IPS-11a (cell line): ENCODE measurements around the gene PEX14.
"Not testable (repeated sequence)": the region's sequence is repeated elsewhere in the genome, so short reads cannot be mapped to it uniquely, and the experiment has no call there.

ENCODE experiments used
- H3K4me3 ChIP-seq: one replicate; pipeline ENCODE4 v1.5.1; 2013; ENCODE audit warnings: low read depth, low read length, control low read depth

PEX14 gene

DNA sequence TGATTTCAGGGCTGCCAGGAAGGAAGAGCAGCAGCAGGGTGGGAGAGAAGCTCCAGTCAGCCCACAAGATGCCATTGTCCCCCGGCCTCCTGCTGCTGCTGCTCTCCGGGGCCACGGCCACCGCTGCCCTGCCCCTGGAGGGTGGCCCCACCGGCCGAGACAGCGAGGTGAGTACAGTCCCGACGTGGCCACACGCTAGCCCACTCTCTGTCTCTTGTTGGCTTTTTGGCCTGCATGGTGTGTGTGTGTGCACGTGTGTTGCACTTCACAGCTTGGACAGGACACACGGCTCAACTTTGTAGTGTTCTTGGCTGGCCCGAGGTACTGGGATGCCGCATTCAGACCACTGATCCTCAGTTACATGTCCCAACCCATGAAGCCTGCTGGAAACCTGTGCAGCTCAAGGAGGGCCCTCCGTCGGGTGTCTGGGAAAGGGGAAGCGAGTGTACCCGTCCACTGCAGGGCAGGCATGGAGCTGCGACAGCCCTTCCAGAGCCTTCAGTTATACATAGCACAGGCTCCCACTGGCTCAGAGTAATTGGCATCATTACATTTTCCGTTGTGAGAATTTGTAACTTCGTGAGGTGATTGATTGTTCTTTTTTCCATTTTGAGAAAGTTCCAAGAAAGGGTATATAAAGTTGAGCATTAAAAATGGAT, 24.5 kb upstream of the PEX14 start:
- no peak overlapping the region for H3K4me3 ChIP-seq

DNA sequence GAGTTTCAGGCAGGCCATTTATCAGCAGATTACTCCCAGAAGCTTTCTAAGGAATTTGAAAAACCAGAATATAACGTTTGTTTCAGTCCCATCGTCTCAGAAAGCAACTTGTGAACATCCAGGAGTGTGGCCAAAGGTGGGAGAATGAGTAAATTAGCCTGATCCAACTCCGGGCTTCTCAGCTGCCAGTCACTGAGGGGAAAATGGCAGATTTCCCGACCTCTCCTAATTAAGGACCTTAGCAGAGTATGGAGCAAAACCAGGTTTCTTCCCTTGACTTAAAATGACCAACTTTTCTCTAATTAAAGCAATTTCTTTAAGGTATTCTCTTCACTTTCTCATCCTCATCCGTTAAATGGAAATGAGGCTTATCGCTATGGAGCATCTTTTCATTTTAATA, 23.9 kb upstream of the PEX14 start:
- no peak overlapping the region for H3K4me3 ChIP-seq

DNA sequence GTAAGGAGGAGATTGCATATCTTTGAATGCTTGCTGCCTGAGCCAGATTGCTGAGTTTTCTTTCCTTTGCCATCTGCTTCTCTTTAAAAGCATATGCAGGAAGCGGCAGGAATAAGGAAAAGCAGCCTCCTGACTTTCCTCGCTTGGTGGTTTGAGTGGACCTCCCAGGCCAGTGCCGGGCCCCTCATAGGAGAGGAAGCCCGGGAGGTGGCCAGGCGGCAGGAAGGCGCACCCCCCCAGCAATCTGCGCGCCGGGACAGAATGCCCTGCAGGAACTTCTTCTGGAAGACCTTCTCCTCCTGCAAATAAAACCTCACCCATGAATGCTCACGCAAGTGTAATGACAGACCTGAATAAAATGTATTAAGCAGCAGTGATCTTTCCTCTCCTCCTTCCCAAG, 23.5 kb upstream of the PEX14 start:
- no peak overlapping the region for H3K4me3 ChIP-seq

DNA sequence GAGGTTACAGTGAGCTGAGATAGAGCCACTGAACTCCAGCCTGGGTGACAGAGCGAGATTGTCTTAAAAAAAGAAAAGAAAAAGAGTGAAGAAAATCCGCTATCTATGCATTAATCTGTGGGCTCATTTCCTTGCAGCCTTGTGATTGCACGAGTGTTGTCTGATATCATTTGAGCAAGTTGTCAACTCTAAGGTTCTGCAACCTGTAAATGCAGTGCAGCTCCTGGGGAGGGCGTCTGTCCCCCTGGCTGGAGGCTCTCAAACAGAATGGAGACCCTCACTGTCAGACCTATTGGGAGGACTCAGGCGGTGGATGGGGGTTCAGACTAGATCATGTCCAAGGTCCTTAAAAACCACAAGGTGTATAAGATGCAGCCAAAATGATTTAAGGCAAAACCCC, 18.7 kb upstream of the PEX14 start:
- H3K4me3 ChIP-seq = no peak overlapping the region

DNA sequence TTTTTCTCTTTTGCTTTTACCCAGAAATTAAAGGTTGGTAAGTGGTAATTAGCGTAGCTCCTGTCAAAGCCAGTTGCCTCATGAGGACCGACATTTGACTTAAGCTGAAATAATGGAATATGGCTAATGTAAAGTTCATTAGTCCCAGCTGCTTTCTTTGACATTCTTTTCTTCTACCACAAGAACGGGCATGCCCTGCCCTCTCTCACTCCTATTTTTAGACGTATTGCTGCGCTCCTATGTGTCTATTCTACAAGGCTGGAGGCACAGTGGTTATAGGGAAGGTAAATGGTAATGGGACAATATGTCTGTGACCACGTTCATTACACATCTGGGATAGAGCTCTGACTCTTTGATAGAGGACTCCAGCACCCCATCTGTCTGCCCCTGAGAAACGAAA, 18.1 kb upstream of the PEX14 start:
- H3K4me3 ChIP-seq = no peak overlapping the region

DNA sequence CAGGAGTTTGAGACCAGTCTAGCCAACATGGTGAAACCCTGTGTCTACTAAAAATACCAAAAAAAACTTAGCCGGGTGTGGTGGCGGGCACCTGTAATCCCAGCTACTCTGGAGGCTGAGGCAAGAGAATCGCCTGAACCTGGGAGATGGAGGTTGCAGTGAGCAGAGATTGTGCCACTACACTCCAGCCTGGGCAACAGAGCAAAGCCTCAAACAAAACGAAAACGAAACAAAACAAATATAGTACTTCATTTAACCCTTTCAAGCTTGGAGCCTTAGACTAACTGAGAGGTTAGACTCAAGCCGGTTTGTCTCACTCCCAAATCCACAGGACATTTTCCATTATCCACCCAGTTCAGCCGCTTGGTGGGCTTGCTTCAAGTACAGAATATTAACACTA, 17.3 kb upstream of the PEX14 start:
- not testable (repeated sequence) for H3K4me3 ChIP-seq

DNA sequence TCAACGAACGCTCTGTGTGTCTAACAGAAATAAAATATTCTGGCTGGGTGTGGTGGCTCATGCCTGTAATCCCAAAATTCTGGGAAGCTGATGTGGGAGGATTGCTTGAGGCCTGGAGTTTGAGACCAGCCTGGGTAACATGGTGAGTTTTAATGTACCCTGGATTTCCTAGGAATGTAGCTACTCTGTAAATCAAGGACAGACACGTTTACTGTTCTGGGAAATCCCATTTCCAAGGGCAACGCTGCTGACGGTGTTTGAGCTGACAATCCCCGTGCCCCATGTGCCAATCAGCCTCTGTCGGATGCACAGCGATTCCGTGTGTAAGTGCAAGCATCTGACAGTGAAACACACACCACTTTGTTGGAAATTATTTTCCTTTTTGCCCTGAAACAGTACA, 16.9 kb upstream of the PEX14 start:
- H3K4me3 ChIP-seq = no peak overlapping the region

DNA sequence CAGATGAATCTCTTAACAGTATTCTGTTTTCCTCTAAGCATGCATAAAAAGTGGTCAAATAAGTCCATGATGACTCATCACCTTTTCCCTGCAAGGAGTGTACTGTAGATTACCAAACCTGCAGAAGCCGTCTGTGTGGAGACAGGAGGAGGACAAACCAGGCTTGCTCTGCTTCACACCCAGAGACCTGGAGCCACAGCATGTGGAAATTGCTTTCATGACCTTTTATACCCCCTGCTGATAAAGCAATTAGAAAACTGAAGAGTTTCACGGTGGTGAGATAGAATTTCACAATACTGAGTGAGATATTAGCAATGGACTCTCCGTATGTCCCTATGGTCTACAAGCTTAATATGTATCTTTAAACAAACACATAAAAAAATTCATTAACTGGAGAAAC, 15.6 kb upstream of the PEX14 start:
- H3K4me3 ChIP-seq = no peak overlapping the region

DNA sequence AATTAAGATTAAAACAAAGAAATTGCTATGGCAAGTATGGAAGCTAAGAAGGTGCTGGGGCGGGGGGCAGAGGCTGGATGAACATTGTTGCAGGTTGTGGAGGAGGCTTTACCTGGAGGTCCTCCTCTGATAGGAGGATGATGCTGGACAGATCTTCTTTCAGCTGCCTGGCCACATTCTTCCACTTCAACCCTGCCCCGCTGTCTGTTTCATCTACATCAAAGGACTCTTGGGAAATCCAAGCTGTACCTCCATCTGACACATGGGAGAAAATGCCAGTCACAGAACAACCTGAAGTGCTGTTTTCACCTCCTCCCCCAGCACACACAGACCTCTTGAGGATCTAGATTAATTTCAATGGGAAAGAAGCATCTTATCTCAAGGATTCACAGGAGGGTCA, 7.7 kb upstream of the PEX14 start:
- no peak overlapping the region for H3K4me3 ChIP-seq

DNA sequence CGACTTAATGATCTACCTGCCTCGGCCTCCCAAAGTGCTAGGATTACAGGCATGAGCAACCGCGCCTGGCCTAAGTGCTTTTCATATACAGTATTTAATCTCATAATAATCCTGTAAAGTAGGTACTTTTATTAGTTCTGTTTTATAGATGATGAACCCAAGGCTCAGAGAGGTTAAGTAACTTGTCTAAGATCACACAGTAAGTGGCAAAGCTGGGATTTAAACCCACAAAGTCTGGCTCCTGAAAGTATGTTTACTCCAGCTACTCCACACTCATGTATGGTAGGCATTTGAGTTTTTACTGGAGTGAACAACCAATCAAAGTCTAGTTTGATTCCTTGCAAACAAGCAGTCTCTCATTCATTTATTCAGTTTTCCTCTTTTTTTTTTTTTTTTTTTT, 4.7 kb upstream of the PEX14 start:
- H3K4me3 ChIP-seq = no peak overlapping the region

DNA sequence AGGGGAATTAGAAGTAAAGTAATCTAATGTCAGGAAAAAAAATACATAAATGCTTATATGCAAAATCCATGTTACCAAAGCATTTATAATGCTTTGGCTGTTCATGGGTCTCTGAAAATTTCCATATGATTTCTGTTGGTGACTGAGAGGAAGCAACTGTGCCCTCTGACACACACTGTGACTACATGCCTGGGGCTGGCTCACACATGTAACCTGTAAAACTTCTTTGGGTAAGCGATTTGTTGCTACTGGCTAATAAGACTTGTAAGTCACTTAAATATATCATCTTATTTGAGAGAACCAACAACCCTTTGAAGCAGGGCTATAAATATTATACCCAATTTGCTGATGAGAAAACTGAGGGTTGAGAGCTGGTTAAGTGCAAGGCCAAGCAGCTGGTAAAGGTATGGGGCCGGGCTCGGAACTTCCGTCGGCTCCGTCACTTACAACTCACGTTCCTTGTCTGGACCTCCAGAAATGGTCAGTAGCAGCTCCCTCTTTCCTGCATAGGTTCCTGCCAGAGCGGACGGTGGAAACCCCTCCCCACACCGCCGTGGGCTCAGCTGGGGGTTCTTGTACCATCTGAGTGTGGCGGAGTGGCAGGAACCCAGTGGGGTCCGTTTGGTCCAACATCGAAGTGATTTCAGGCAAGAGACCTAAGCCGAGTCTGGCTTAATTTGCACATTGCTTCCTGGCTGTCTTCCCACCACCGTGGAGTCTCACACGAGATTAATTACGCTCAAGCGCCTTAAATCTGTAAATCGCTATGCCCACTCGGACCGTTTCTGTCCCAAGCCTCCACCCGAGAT, 3.1 kb upstream of the PEX14 start:
- H3K4me3 ChIP-seq = peak overlapping the region; percentile 51

DNA sequence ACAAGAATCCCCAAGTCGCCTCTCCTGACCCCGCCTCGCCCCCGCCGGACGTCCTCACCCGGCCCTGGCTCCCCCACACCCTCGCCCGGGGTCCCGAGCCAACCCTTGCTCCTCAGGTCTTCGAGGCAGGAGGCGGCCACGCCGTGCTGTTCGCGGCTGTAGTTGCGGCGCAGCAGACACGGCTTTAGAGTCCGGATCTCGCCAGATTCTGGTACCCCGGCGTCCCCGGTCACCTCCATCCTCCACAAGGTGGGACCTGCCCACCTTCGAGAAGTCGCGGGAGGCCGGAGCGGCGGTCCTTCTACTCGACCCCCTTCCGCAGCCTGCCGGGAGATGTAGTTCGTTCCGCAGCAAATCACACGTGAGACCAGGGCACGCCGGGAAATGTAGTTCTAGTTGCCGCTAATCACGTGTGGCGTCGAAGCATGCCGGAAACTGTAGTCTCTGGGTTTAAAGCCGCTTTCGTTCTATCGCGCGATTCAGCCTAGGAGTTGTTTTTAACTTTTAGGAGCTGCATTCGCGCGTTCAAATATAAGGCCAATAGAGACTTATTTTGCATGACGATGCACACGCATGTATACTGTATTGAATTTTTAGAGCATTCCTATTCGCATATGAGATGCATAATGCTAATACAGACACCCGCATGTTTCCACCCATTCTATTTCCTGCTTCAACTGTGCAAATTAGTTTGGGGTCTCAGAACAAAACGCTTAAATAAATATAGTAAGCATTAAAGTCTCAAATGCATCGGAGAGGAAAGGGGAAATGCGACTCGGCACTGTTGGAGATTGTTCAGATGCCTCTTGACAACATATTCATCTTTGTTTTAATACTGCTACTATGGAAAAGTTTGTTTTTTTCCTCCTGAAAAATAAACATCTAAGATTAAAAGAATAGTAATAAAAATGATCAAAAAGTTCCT, 2.3 kb upstream of the PEX14 start, which contains the start of gene DFFA:
DFFA (minus strand) TSS at position 310 of the 925 bp plus-strand sequence; CDS start at position 239, 71 bp downstream.
- peak within 1 kb of the TSS; percentile 51 for H3K4me3 ChIP-seq

DNA sequence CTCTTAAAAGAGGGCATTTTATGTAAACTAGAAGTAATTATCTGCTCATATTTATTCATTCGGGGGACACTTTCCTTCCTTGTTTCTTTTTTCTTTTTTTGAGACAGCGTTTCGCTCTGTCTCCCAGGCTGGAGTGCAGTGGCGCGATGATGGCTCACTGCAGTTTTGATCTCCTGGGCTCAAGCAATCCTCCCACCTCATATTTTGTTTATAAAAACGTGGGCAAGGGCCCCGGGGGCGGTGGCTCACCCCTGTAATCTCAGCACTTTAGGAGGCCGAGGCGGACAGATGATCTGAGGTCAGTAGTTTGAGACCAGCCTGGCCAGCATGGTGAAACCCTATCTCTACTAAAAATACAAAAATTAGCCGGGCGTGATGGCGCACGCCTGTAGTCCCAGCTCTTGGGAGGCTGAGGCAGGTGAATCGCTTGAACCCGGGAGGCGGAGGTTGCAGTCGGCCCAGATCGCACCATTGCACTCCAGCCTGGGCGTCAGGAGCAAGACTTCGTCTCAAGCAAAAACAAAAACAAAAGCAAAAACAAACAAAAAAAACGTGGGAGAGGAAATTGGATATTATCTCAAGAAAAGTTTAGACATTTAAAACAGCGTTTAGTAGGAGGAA, 1.5 kb upstream of the PEX14 start:
- no peak overlapping the region for H3K4me3 ChIP-seq

DNA sequence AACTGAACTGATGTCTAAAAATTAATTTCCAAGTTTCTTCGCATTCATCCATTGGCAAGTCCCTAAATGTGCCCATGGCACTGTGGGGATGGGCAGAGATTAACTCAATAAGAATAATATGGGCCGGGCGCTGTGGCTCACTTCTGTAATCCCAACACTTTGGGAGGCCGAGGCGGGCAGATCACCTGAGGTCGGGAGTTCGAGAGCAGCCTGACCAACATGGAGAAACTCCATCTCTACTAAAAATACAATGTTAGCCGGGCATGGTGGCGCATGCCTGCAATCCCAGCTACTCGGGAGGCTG, 489 bp upstream of the PEX14 start:
- peak overlapping the region; percentile 93 for H3K4me3 ChIP-seq

DNA sequence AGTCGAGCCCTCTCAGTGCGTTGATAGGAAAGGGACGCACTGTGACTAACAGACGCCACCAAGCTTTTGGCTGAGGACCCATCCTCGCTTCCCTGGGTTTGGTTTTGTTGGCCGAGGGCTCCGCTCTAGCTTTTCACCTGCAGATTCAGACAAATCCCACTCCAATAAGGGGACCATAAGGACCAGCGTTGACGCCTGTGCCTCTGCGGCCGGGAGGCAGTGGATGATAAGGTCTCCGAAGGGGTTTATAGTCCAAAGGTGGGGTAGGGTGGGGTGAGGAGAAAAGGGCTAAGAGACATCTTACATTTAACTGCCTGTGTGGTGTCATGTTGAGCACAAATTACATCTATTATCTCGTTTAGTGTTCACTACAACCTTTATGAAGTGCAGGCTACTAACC, 760 bp downstream of the PEX14 start:
- H3K4me3 ChIP-seq = peak overlapping the region; percentile 93

DNA sequence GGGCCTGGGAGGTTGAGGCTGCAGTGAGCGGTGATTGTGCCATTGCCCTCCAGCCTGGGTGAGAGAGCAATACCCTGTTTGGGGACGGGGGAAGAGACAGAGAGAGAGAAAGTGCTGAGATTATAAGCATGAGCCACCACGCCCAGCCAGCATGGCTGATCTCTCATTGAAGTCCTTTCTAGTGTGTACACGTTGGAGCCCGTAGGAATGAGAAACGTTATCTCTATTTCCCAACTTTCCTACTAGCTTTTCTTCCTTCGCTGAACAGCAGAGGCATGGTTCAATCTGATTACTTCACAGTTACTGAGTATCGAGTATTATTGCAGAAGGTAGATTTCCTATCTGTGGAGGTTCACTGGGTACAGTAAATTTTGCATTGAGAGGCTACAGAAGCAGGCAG, 4.5 kb downstream of the PEX14 start:
- H3K4me3 ChIP-seq = no peak overlapping the region

DNA sequence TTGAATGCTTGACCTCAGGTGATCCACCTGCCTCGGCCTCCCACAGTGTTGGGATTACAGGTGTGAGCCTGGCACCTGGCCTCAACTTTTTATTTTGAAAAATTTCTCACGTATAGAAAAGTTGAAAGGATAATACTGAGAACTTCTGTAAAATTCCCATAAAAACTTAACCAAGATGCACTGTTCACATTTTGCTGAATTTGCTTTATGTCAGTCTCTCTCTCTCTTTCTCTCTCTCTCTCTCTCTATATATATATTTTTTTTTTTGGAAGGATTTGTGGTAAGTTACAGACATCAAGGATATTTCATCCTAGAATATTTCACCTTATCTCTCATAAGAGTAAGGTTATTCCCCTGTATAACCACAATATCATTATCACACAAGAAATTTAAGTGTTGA, 5.9 kb downstream of the PEX14 start:
- H3K4me3 ChIP-seq = no peak overlapping the region

DNA sequence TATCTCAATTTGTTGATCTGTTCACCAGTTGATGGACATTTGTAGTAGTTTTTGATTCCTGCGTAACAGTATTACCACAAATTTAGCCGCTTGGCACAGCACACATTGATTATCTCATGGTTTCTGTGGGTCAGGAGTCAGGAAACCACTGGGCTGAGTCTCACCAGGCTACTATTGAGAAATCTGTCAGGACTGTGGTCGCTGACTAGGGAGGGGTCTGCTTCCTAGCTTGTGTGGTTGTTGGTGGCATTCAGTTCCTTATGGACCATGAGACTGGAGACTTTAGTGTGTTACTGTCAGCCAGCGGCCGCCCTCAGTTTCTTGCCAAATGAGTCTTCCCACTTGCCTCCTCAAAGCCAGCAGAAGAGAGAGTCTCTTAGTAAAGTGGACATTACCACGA, 9.8 kb downstream of the PEX14 start:
- no peak overlapping the region for H3K4me3 ChIP-seq

DNA sequence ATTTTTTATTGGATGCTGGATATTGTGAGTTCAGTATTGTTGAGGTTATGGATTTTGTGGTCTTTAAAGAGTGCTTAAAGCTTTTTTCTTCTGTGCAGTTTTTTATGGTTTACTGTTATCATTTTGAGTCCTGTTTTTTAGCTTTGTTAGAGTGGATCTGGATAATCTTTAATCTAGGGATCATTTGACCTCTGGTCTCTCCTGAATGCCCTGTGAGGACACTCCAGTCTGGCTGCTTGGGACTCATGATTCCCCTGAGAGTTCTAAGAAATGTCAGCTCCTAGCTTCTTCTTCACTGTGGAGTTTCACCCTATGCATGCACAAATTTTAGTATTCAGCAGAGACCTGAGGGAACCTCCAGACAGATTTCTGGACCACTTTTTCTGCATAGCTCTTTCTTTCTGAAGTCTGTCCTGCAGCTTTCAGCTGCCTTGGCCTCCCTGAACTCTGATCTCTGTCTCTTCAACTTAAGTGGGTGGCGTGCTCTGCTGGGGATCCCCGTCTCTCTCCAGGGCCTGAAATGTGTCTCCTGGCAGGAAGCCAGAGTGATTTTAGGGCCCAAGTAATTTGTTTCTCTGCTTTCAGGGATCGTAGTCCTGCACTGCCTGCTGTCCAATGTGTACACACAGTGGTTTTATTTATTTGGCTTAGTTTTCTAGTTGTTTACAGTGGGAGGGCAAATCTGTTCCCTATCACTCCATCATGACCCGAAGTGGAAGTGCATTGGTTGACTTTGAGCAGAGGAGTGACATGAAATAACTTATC, 14.7 kb downstream of the PEX14 start:
- H3K4me3 ChIP-seq = no peak overlapping the region

DNA sequence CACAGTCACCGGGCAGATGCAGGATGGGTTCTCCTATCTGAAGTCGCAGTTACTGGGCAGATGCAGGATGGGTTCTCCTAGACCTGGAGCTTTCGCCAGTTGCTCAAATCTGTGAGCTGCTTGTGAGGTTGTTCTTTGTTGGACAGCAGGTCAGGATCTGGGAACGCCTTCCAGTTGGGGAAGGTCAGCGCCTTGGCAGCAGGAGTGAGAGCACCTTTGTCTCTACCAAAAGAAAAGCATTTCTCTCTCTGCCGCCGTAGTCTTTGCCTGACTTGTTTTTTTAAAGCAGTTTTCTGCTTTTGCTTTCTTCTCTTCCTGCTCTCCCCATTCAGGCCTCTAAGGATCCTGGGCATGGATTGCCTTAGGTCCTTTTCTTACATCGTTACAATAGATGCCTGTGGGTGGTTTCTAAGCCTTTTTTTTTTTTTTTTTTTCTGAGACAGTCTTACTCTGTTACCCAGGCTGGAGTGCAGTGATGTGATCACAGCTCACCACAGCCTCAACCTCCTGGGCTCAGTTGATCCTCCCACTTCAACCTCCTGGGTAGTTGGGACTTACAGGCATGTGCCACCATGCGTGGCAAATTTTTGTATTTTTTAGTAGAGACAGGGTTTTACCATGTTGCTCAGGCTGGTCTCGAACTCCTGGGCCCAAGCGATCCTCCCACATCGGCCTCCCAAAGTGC, 15.7 kb downstream of the PEX14 start:
- no peak overlapping the region for H3K4me3 ChIP-seq
